CD4-positive, CD25-positive, alpha-beta regulatory T cell (primary cell): ENCODE data around the gene TSR1. TPM values are rescaled to one million over a fixed set of nuclear protein-coding genes. Genes with fewer than 3 reads are reported as not detected.

Experiments used
- ATAC-seq, 2 donors: fragments of 150-1000 bp; cut with Tn5 transposase; one replicate each; pipeline ENCODE4 v1.10.0; 2021; ENCODE audit warnings: low read depth in 2 of 2, moderate number of reproducible peaks in 2 of 2, moderate library complexity in 1 of 2
- DNase-seq, 3 donors: peaks; one replicate each; pipeline versions ENCODE4 v3.0.0 to v3.0.0-alpha.2; 2012 to 2022; ENCODE audit warnings: mixed read lengths in 1 of 3
- H3K27ac ChIP-seq: one replicate; pipeline ENCODE4 v1.7.0; 2013; ENCODE audit warnings: mild to moderate bottlenecking, low read length; ENCODE audit not compliant: insufficient read depth, poor library complexity, severe bottlenecking
- H3K27me3 ChIP-seq: one replicate; pipeline ENCODE4 v1.7.0; 2013; ENCODE audit warnings: low read length; ENCODE audit not compliant: control insufficient read depth, insufficient read depth
- H3K36me3 ChIP-seq: one replicate; pipeline ENCODE4 v1.7.0; 2013; ENCODE audit warnings: mild to moderate bottlenecking, low read length, moderate library complexity; ENCODE audit not compliant: control insufficient read depth, insufficient read depth
- H3K4me1 ChIP-seq: 2 replicates; pipeline ENCODE4 v1.7.0; 2013; ENCODE audit warnings: mild to moderate bottlenecking, low read length; ENCODE audit not compliant: insufficient read depth, control insufficient read depth, poor library complexity, severe bottlenecking
- H3K4me3 ChIP-seq: one replicate; pipeline ENCODE4 v1.7.0; 2013; ENCODE audit warnings: low read depth, mild to moderate bottlenecking, low read length, moderate library complexity
- H3K9me3 ChIP-seq, 2 experiments: 1 replicate in 1 of 2; 2 replicates in 1 of 2; pipeline ENCODE4 v1.7.0; 2013; ENCODE audit warnings: low read length in 2 of 2, mild to moderate bottlenecking in 1 of 2, moderate library complexity in 1 of 2; ENCODE audit not compliant: control insufficient read depth in 2 of 2
- H3K27ac Mint-ChIP-seq, 3 donors: one replicate each; pipeline ENCODE4 v1.8.0; 2020 to 2022; ENCODE audit warnings: mild to moderate bottlenecking in 3 of 3, mixed read lengths in 3 of 3, moderate library complexity in 2 of 3
- H3K27me3 Mint-ChIP-seq: one replicate; pipeline ENCODE4 v1.8.0; 2022; ENCODE audit warnings: mild to moderate bottlenecking, mixed read lengths
- H3K36me3 Mint-ChIP-seq: one replicate; pipeline ENCODE4 v1.8.0; 2020; ENCODE audit warnings: mixed read lengths
- H3K4me1 Mint-ChIP-seq, 4 donors: one replicate each; pipeline ENCODE4 v1.8.0; 2020 to 2022; ENCODE audit warnings: mixed read lengths in 4 of 4, mild to moderate bottlenecking in 1 of 4
- H3K4me3 Mint-ChIP-seq, 4 donors: one replicate each; pipeline ENCODE4 v1.8.0; 2020 to 2022; ENCODE audit warnings: mild to moderate bottlenecking in 4 of 4, mixed read lengths in 4 of 4, moderate library complexity in 3 of 4
- H3K9me3 Mint-ChIP-seq, 7 donors: one replicate each; pipeline ENCODE4 v1.8.0; 2020 to 2022; ENCODE audit warnings: mixed read lengths in 7 of 7, mild to moderate bottlenecking in 3 of 7, moderate library complexity in 2 of 7
- polyA plus RNA-seq, 4 donors: library from polyadenylated mRNA; unstranded; fragments of 300-500 nt; fragmentation: Illumina TruSeq; gene quantifications; one replicate each; pipeline ENCODE4 v1.2.3, GENCODE V29; 2021
- total RNA-seq: library from RNA; stranded (reverse); gene quantifications from one replicate; pipeline ENCODE4 v1.2.3, GENCODE V29; 2022

The TSR1 gene
- total and polyA plus RNA-seq, 5 donors from 2014 or later = 11.4 to 25.1 (median 15.8) TPM

DNA sequence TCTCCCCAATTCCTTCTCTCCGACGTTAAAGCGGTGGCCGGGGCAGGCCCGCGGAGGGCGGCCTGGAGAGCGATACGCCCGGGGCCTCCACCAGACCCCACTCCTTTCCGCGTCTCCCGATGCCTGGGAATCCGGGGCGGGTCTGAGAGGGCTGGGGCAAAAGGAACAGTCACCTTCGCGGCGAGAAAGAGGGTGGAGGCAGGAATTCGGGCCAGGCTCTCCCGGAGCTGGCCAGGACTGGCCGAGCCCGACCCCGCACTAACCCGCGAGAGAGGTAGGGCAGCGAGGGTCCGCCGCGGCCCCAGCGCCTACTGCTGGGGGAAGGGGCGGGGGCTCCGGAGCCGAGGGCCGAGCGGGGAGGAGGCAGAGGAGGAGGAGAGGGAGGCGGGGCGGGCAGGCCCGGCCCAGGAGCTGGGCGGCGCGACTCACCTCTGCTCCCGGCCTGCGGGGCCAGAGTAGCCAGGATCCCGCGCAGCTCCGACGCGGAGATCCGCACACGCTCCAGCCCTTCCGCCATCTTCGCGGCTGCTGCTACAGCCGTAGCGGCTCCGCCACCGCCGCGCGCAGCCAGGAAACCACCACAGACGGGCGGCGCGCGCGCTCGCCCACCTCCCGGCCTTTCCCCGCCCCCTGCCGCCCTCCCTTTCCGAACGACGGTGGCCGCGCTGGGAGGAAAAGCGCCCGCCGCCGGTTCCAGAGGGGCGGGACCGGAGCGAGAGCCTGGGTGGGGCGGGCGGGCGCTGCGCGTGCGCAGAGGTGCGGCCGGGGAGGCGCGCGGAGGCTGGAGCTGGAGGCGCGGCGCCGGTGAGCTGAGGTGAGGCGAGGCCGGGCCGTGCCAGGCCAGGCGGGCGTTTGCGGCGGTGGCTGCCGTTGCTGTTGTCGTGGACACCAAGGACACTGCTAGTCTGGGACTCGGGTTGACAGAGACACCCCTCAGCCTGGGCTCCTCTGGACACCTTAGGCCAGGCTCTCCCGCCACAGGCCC, 32.8 kb downstream of the TSR1 start, which contains the start of the genes SMG6 and SRR:
TSS of gene SMG6 (minus strand) at position 582 of the 985 bp plus-strand sequence. CDS start at position 517, 65 bp downstream.
TSS of gene SRR (plus strand) at position 747 of the 985 bp plus-strand sequence. CDS start 11,611 bp downstream, outside the sequence.
- no peaks in the 10 kb centered on the region for H3K9me3 ChIP-seq
- Mint-ChIP-seq H3K27me3 (no peaks in the 10 kb centered on the region), H3K4me1 (peaks cover 15 to 51% (median 31%) of the 10 kb centered on the region in 4 donors), H3K9me3 (no peaks in the 10 kb centered on the region), H3K4me3 (peak within 1 kb of the TSS; percentile 95 to 98 (median 96)), H3K27ac (peak within 1 kb of the TSS; percentile 43 to 94 (median 92)), H3K36me3 (peaks cover 19% of the 10 kb centered on the region)
- DNase-seq (peak; percentile 92 to 94 (median 93)), ATAC-seq (peak; percentile 87 to 90)
- H3K4me1 ChIP-seq = peaks cover 20% of the 10 kb centered on the region
- peak within 1 kb of the TSS; percentile 80 for H3K27ac ChIP-seq
- H3K36me3 ChIP-seq = peaks cover 19% of the 10 kb centered on the region
- no peaks in the 10 kb centered on the region for H3K27me3 ChIP-seq
- peak within 1 kb of the TSS; percentile 91 for H3K4me3 ChIP-seq

DNA sequence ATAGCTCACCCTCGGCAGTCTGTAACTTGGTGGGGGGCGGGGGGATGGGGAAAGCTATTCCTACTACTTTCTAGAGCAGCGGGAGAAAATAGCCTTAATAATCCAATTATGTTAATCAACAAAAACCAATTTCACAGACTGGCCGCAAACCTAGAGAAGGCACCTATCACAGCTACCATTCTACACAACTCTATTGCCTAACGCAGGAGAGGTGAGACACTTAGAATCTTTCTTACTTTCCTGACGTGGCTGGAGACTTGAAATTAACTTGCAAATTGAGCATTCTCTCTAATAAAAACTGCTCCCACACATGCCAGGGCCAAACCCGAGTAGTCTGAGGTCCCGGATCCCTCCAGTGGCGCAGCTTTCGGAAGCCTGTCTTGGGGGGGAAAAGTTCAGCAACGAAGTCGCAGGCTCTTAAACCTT, 33.5 kb downstream of the TSR1 start:
- ATAC-seq (no peak), DNase-seq (peak in 1 of 3 donors; percentile 33)
- no peaks in the 10 kb centered on the region for H3K27me3 Mint-ChIP-seq
- peaks cover 24% of the 10 kb centered on the region for H3K36me3 ChIP-seq
- no peaks in the 10 kb centered on the region for H3K27me3 ChIP-seq
- H3K4me3 Mint-ChIP-seq = peak overlapping the region; percentile 95 to 98 (median 96)
- peaks cover 20% of the 10 kb centered on the region for H3K4me1 ChIP-seq
- no peaks in the 10 kb centered on the region for H3K9me3 Mint-ChIP-seq
- H3K9me3 ChIP-seq = no peaks in the 10 kb centered on the region
- H3K27ac ChIP-seq = peak overlapping the region; percentile 80
- peak overlapping the region; percentile 43 to 94 (median 92) for H3K27ac Mint-ChIP-seq
- H3K4me3 ChIP-seq = peak overlapping the region; percentile 91
- H3K36me3 Mint-ChIP-seq = peaks cover 23% of the 10 kb centered on the region
- peaks cover 19 to 55% (median 35%) of the 10 kb centered on the region in 4 donors for H3K4me1 Mint-ChIP-seq

DNA sequence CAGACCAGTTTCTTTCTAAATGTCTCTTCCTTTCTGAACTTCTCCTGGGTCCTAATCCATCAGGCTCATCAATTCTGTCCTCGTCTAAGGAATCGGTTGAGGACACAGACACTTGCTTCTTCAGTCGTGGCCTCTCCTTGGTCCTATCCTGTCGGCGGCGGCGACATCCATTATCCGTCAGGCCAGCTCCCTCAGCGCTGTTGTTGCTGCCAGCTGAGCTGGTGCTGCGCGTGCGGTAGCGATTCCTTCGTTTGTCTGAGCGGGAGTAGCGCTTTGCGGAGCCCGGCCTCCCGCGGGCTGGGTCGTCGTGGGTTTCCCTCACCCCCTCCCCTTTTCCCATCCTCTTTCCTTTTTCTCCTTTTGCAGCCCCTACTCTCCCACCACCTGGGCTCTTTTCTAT, 36.5 kb downstream of the TSR1 start:
- Histone ChIP-seq H3K4me1 (peaks cover 20% of the 10 kb centered on the region), H3K27me3 (no peaks in the 10 kb centered on the region), H3K9me3 (no peaks in the 10 kb centered on the region), H3K4me3 (no peak overlapping the region), H3K27ac (no peak overlapping the region), H3K36me3 (peaks cover 50% of the 10 kb centered on the region)
- no peak for DNase-seq
- peaks cover 41% of the 10 kb centered on the region for H3K36me3 Mint-ChIP-seq
- no peak overlapping the region for H3K4me3 Mint-ChIP-seq
- H3K27ac Mint-ChIP-seq = peak overlapping the region in 1 of 3 donors; percentile 89
- no peak for ATAC-seq
- peaks cover 28 to 66% (median 44%) of the 10 kb centered on the region in 4 donors for H3K4me1 Mint-ChIP-seq
- H3K9me3 Mint-ChIP-seq = no peaks in the 10 kb centered on the region
- no peaks in the 10 kb centered on the region for H3K27me3 Mint-ChIP-seq

DNA sequence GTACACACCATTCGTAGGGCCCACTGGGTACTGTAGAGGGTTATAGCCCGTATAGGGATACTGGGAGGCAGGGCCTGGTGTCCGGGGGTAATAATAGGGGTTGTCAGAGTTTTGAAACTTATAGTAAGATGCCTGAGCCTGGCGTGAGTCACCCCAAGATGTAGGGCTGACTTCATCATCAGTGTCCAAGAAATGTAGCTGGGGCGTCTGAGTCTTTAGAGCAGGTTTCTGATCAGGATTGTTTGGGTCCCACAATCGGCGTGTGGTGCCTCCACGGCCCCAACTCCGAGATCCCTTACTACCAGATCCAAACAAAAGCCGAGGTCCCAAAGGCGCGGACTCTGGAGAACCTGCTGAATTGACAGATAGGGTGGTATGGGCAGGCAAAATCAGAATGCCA, 37.1 kb downstream of the TSR1 start:
- no peak for ATAC-seq
- no peak for DNase-seq
- Histone ChIP-seq H3K4me3 (no peak overlapping the region), H3K4me1 (peaks cover 20% of the 10 kb centered on the region), H3K27me3 (no peaks in the 10 kb centered on the region), H3K36me3 (peaks cover 57% of the 10 kb centered on the region), H3K27ac (no peak overlapping the region), H3K9me3 (no peaks in the 10 kb centered on the region)
- no peaks in the 10 kb centered on the region for H3K9me3 Mint-ChIP-seq
- H3K4me3 Mint-ChIP-seq = no peak overlapping the region
- no peaks in the 10 kb centered on the region for H3K27me3 Mint-ChIP-seq
- peaks cover 47% of the 10 kb centered on the region for H3K36me3 Mint-ChIP-seq
- no peak overlapping the region for H3K27ac Mint-ChIP-seq
- H3K4me1 Mint-ChIP-seq = peaks cover 27 to 69% (median 46%) of the 10 kb centered on the region in 4 donors

DNA sequence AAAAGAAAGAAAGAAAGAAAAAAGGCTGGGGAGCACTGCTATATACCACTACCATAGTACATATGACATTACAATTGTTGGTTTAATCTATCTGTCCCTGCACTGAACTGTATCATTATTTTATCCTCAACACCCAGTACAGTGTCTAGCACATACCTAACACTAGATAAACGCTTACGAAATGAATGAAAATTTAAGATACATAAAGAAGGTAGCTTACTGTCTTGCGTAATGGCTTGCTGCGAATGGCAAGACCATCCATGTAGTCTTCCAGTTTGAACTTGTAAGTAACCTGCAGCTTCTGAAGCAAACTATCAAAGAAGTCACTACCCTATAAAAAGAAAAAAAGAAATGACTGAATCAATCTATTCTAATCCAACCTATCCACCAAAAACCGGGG, 39.2 kb downstream of the TSR1 start:
- H3K27me3 ChIP-seq = no peaks in the 10 kb centered on the region
- no peak overlapping the region for H3K27ac ChIP-seq
- no peak overlapping the region for H3K4me3 ChIP-seq
- ATAC-seq (no peak), DNase-seq (no peak)
- Mint-ChIP-seq H3K4me3 (no peak overlapping the region), H3K27ac (no peak overlapping the region), H3K4me1 (peaks cover 28 to 63% (median 49%) of the 10 kb centered on the region in 4 donors), H3K27me3 (peaks cover 5% of the 10 kb centered on the region), H3K36me3 (peaks cover 57% of the 10 kb centered on the region), H3K9me3 (no peaks in the 10 kb centered on the region)
- peaks cover 76% of the 10 kb centered on the region for H3K36me3 ChIP-seq
- no peaks in the 10 kb centered on the region for H3K9me3 ChIP-seq
- peaks cover 10% of the 10 kb centered on the region for H3K4me1 ChIP-seq

DNA sequence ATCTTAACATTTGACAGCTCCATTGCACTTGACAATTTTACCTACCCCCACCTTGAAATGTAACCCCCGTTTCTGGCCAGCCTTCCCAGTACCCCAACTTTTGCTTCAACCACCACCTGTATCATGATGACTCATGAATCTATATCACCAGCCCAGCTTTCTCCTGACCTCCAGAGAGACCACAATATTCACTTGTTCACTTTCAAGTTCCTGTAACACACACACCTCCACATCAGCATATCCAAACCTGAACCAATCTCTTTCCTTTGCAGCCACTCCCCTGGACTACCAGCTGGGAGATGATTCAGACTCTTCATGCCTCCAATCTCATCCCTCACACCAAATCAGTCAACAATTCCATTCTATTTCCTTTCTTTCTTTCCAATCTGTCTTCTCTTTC, 40.7 kb downstream of the TSR1 start:
- H3K4me3 ChIP-seq = no peak overlapping the region
- Mint-ChIP-seq H3K27ac (peak overlapping the region; percentile 6 to 81 (median 56)), H3K4me1 (peaks cover 25 to 49% (median 43%) of the 10 kb centered on the region in 4 donors), H3K27me3 (peaks cover 5% of the 10 kb centered on the region), H3K36me3 (peaks cover 62% of the 10 kb centered on the region), H3K4me3 (no peak overlapping the region), H3K9me3 (no peaks in the 10 kb centered on the region)
- no peaks in the 10 kb centered on the region for H3K27me3 ChIP-seq
- H3K27ac ChIP-seq = no peak overlapping the region
- no peaks in the 10 kb centered on the region for H3K4me1 ChIP-seq
- H3K36me3 ChIP-seq = peaks cover 89% of the 10 kb centered on the region
- no peaks in the 10 kb centered on the region for H3K9me3 ChIP-seq
- ATAC-seq = no peak
- DNase-seq = no peak

DNA sequence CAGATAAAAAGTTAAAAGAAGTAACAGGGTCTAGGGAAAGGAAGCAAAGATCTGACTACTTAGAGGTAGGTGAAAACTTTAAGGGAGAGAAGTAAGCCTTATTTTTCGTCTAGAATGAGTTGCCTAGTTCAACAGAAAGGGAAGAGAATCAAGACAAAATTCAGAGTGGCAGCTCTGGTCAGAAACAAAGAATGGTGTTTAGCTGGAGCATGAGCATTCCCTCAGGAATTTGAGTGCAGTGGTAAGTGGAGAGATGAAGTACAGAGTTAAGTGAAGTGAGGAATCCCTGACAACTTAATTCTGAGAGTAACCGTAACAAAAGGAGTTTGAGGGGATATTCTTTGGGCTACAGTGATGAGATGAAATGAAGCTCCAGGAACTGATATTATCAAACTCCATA, 44.2 kb downstream of the TSR1 start:
- Mint-ChIP-seq H3K27me3 (peaks cover 5% of the 10 kb centered on the region), H3K36me3 (peaks cover 53% of the 10 kb centered on the region), H3K4me1 (peaks cover 20 to 33% (median 27%) of the 10 kb centered on the region in 4 donors), H3K27ac (peak overlapping the region in 1 of 3 donors; percentile 73), H3K4me3 (no peak overlapping the region), H3K9me3 (no peaks in the 10 kb centered on the region)
- ATAC-seq (no peak), DNase-seq (no peak)
- Histone ChIP-seq H3K4me1 (no peaks in the 10 kb centered on the region), H3K4me3 (no peak overlapping the region), H3K27ac (no peak overlapping the region), H3K27me3 (no peaks in the 10 kb centered on the region), H3K36me3 (peaks cover 86% of the 10 kb centered on the region), H3K9me3 (no peaks in the 10 kb centered on the region)
